GM18867 (cell line): ENCODE results near the gene PROC.
"Not testable (repeated sequence)": the region's sequence is repeated elsewhere in the genome, so short reads cannot be mapped to it uniquely, and the experiment has no call there.

Experiments used
- ATAC-seq: cut with Tn5 transposase; IDR thresholded peaks from one replicate; pipeline ENCODE4 v1.9.1; 2021; ENCODE audit warnings: mild to moderate bottlenecking, moderate library complexity; ENCODE audit not compliant: unreplicated experiment

PROC gene

GRCh38 chr2:127392828-127393578 is 25.2 kb upstream of the PROC start:
- no peak for ATAC-seq

GRCh38 chr2:127394492-127394891 is 23.7 kb upstream of the PROC start:
- no peak for ATAC-seq

DNA sequence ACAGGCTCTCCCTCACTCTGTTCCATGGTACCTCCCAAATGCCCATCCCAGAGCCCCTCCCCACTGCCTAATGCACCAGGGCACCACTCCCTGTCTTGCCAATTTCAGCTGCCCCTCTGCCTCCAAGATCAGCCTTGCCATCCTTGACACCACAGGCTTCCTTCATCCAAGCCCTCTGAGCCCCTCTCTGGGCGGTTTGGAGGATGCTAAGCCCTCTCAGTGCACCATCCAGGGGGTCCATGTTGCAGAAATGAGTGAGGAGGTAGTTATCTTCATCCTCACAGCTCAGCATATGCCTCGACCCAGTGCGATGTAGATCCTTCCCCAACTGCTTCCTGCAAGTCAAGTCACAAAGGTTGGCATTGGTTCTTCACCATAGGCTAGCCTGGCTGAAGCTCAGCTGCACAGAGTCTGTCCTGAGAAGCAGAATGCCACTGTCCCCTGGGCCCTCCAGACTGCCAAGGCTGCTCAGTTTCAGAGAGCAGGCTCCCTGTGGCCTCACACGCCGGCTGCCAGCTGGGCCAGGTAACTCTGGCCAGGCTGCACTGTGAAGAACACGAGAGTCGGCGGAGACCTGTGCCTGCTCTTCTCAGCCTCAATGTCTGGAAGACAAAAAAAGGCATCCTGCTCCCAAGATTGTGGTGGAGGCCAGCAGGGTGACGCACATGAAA is 20.5 kb upstream of the PROC start:
- ATAC-seq = no peak

GRCh38 chr2:127398239-127398590 is 20.0 kb upstream of the PROC start:
- peak; percentile 93 for ATAC-seq

DNA sequence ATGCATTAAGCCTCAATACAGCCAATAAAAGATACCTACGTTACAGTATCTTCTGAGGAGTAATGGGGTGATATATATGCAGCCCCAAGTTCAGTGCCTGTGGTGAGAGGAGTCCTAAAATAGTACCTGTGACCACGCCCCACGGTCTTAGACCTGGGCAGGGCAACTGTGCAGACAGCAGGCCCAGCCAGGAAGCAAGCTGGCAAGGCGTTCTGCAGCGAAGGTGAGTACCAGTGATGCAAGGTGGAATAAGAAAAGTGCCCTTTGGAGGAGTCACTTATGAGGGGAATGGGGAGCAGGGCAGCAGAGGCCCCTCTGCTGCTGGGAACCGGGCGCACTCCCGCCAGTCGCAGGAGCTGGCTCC is 17.7 kb upstream of the PROC start:
- ATAC-seq = no peak

DNA sequence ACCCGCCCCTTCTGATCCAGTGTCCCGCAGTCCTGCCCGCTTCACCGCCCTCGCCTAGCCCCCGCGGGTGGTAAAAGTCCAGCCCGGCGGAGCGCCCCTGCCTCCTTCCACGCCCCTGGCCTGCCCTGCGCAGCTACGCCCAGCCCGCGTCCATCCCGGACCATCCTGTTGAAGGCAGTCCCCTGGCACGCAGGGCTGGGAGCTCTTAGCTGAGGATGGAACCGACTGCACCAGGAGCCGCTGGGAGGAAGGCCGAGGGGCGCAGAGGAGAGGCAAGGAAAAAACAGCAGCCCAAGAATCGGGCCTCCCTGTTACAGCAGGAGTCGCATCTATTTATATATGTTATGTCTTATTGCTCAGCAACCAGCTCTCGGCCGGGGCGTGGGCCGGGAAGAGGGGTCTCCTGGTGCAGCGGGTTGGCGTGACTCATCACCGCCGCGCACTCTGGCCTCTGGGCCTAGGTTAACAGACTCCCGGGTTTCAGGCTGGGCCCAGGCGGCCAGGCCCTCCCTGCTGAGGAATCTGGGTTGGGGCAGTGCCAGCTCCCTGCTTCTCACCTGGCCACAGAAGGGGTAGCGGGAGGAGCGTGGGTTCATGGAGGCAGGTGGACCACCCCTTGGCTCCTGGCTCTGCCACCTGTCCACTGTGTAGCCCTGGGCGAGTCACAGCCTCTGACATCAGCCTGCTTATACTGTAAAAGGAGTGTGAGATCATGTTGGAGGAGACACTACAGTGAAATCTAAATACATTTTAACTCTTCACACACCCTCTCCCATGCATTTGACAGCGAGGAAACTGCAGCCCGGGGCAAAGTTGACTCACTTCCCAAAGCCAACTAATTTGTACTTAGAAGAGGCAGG is 17.1 kb upstream of the PROC start:
- no peak for ATAC-seq

GRCh38 chr2:127401757-127402695 is 16.2 kb upstream of the PROC start:
- no peak for ATAC-seq

DNA sequence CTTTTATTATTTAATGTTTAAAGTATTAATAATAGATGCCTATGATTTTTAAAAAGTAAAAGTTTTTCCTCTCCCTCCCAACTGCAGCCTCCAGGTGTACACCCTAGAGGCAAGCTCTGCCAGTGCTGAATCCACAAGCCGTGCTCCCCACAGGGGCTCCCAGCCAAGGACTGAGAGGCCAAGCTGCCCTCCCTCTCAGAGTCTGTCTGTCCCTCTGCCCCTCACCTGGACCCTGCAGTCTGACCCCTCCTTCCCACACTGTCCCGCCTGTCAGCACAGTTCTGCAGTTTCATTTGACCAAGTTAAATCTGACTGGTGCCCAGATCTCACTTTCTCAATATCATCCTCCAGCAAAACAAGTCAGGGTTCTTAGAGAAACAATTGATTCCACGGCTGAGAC is 14.8 kb upstream of the PROC start:
- no peak for ATAC-seq

DNA sequence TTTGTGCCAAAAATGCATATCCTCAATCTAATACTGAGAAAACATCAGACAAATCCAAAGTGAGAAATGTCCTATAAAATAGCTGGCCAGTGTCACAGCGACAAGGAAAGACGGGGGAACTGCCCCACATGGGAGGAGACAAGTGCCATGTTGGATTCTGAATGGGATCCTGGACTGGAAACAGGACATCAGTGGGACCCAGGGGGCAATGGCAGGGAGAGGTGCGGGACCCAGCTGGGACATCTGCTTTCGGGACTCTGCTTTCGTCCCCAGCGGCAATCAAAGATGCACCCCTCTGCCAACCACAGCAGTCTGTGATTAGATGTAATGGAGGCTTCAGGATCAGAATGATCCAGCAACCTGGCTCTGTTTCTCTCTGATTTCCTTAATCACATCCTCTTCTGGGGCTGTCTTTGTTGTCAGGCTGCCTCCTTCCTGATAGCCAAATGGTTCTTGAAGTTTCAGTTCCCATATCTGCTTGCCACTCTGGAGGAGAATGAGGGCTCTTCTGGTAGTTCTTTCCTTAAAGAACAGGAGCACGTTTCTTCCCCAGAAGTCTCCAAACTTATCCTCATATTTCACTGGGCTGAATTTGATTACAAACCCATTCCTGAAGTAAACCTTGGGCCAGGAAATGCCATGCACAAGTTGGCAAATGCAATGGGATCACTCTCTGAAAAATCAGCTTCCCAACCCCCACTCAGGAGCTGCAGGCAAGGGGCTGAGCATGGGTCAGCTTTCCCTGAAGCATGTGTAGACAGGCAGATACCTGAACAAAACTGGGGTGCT is 13.6 kb upstream of the PROC start:
- no peak for ATAC-seq

GRCh38 chr2:127405255-127405610 is 13.0 kb upstream of the PROC start:
- ATAC-seq = no peak

GRCh38 chr2:127406454-127406853 is 11.8 kb upstream of the PROC start:
- no peak for ATAC-seq

DNA sequence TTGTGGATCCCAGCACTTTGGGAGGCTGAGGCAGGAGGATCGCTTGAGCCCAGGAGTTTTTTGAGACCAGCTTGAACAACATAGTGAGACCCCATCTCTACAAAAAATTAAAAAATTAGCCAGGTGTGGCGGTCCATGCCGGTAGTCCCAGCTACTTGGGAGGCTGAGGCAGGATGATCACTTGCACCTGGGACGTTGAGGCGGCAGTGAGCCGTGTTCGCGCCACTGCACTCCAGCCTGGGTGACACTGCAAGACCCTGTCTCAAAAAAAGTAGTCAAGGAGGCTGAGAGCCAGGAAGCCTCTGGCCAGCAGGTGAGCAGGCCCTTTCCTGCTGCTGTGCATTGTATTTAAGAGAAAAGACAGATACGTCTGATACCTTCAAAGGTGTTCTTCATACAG is 11.1 kb upstream of the PROC start:
- ATAC-seq = no peak

DNA sequence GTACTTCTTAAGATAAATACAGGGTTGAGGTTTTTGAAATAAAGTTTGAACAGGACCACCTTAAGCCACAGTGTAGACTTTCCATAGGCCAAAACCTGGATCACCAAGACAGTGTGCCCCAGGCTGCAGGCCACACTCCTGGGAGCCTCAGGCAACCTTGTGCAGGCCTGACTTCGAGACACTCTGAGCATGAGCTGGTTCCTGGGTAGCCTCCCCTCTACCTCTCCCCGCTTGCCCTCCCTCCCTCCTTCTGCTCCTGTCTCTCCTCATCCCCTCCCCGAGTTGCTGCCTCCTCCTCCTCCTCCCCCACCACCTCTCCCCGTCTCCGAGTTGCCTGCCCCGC is 10.6 kb upstream of the PROC start:
- ATAC-seq = peak; percentile 25

DNA sequence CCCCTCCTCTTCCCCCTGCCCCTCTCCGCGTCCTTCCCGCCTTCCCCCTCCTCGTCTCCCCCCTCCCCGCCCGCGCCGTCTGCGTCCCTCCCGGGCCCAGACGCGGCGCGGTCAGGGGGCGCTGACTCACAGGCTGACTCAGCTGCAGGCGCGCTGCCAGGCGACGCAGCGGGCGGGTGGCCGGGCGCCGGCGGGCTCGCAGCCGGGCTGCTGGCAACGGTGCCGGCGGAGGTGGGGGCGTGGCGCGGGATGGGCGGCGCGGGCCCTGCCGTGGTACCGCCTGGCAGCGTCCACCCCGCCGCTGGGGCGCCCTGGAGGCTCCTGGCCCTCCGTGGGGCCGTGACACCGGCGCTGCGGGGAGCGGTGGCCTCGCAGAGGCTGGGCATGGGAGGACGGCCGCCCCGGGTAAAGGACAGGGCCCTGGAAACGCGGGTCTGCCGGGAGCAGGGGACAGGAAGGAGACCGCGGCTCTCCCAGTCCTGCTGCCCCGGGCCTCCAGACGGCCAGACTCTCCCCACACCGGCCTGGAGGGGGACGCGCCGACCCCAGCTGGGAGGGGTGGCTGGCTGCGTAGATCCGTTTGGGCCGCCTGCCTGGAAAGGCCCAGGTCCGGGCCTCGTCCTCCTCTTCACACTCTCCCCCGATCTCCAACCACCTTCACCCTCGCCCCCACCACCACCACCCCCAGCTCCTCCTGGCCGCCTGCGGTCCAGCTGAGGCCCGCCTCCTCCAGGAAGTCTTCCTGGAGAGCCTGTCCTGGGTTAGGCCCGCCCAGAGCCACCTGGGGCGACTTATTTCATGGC is 10.0 kb upstream of the PROC start:
- ATAC-seq = peak; percentile 79

- ATAC-seq = no peak
Observed at GRCh38 chr2:127408807-127409099, 9.5 kb upstream of the PROC start.

- not testable (repeated sequence) for ATAC-seq
Observed at GRCh38 chr2:127409716-127410115, 8.5 kb upstream of the PROC start.

DNA sequence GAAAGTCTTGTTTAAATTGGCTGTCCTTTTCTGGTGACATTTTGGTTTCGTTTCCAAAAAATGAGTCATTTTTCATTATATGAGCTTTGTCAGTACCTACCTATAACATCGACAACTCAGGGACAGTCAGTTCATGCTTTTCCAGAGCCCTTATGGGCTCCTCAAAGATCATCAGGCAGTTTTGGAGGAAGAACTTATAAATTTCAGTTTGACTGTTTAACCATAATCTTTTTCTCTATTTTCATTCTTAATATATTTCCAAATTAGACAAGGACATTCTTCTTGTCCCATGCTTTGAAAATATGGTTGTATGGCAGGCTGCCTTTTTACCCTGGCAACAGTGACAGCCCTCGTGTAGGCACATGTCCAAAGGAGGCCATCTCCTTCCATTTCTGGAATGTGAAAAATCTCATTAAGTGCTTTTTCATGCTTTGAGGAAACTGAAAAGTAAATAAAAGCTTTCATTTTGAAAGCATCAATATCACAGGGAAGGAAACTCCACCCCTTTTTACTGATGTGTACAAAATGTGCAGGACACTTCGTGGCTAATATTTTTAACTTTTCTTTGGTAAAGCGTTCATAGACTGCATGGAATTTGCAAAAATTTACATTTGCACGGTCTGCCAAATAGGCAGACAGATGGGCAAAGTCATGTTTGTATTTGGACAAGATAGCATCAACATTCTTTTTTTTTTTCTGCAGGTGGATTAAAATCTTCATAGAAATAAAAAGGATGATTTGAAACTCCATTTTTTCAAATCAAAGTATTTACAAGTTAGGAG is 7.2 kb upstream of the PROC start:
- peak; percentile 48 for ATAC-seq

DNA sequence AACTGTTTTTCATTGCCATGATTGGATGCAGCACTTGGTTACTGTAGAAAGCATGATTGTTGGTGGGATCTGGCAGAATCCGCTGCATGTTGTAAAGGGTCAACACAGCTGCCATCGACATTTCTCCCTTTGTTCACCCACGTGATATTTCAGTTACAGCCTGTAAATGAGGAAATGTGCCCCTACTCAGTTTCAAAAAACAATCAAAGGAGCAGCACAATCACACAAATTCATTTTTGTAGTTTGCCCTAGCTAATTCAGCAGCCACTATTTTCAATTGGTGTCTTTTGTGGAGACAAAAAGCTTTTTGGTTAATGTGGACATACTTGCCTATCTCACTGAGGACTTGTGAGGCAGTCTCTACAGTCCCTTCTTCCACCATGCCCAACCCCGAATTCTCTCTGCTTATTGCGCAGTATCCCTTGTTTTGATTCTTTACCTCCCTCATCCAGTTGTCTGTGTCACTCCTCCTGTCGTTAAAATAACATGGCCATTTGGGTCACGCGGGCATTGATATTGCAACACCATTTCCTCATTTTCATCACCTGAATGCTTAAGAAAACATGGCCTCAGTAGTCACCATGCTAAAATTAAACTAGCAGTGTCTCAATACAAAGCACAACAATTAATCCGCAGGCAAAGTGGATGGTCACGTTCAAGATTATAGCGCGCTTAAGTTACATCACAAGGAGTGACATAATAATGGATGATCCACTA is 6.4 kb upstream of the PROC start:
- no peak for ATAC-seq
